GM23338 (cell line): Measurements from ENCODE around the gene ATF3. TPM values are rescaled to one million over a fixed set of nuclear protein-coding genes. Genes with fewer than 3 reads are reported as not detected.

Source experiments
- ATAC-seq: fragments of 200-7000 bp; cut with Tn5 transposase; 3 replicates; pipeline ENCODE4 v1.9.1; 2020
- DNase-seq: peaks from one replicate; pipeline ENCODE4 v3.0.0-alpha.2; 2015; ENCODE audit warnings: low spot score
- H2AFZ ChIP-seq: fragments of 200-600 bp; sonication (generic); 2 replicates; pipeline ENCODE4 v1.8.0; 2016; ENCODE audit warnings: antibody characterized with exemption, mild to moderate bottlenecking, moderate library complexity
- H3F3A ChIP-seq: fragments of 200-600 bp; sonication (generic); replicated peaks from 2 replicates; pipeline ENCODE4 v1.8.0; 2017; ENCODE audit warnings: antibody characterized with exemption, mixed run types, low read depth
- H3K27ac ChIP-seq: fragments of 200-600 bp; sonication (generic); 2 replicates; pipeline ENCODE4 v1.6.1; 2016; ENCODE audit warnings: low read depth
- H3K27me3 ChIP-seq: fragments of 200-600 bp; sonication (generic); 2 replicates; pipeline ENCODE4 v1.8.0; 2016; ENCODE audit warnings: mild to moderate bottlenecking, mixed run types, moderate library complexity; ENCODE audit not compliant: insufficient read depth
- H3K36me3 ChIP-seq: fragments of 200-600 bp; sonication (generic); 2 replicates; pipeline ENCODE4 v1.8.0; 2016; ENCODE audit warnings: mild to moderate bottlenecking; ENCODE audit not compliant: insufficient read depth
- H3K4me1 ChIP-seq: fragments of 200-600 bp; sonication (generic); 2 replicates; pipeline ENCODE4 v1.8.0; 2016; ENCODE audit warnings: mild to moderate bottlenecking, moderate library complexity; ENCODE audit not compliant: insufficient read depth
- H3K4me2 ChIP-seq: fragments of 200-600 bp; sonication (generic); 2 replicates; pipeline ENCODE4 v1.7.1; 2017; ENCODE audit warnings: mixed run types
- H3K4me3 ChIP-seq: fragments of 200-600 bp; sonication (generic); 2 replicates; pipeline ENCODE4 v1.6.1; 2016; ENCODE audit warnings: mixed run types
- H3K79me2 ChIP-seq: fragments of 200-600 bp; sonication (generic); replicated peaks from 2 replicates; pipeline ENCODE4 v1.8.0; 2017; ENCODE audit warnings: mild to moderate bottlenecking; ENCODE audit not compliant: insufficient read depth
- H3K9me2 ChIP-seq: fragments of 200-600 bp; sonication (generic); 2 replicates; pipeline ENCODE4 v1.8.0; 2017; ENCODE audit not compliant: insufficient read depth
- H4K20me1 ChIP-seq: fragments of 200-600 bp; sonication (generic); replicated peaks from 2 replicates; pipeline ENCODE4 v1.8.0; 2017; ENCODE audit warnings: mild to moderate bottlenecking; ENCODE audit not compliant: insufficient read depth
- H3K27ac Mint-ChIP-seq: 2 replicates; pipeline ENCODE4 v1.8.0; 2020; ENCODE audit warnings: inconsistent platforms, mild to moderate bottlenecking, moderate library complexity, mixed read lengths
- H3K27me3 Mint-ChIP-seq: 3 replicates; pipeline ENCODE4 v1.8.0; 2022; ENCODE audit warnings: low read depth, mild to moderate bottlenecking, moderate library complexity, mixed read lengths, inconsistent platforms; ENCODE audit not compliant: insufficient read depth, poor library complexity
- H3K36me3 Mint-ChIP-seq: 3 replicates; pipeline ENCODE4 v1.8.0; 2021; ENCODE audit warnings: low read depth, mild to moderate bottlenecking, inconsistent platforms, moderate library complexity, mixed read lengths
- H3K4me1 Mint-ChIP-seq: 3 replicates; pipeline ENCODE4 v1.8.0; 2020; ENCODE audit warnings: mild to moderate bottlenecking, inconsistent platforms, mixed read lengths
- H3K4me3 Mint-ChIP-seq: 3 replicates; pipeline ENCODE4 v1.8.0; 2021; ENCODE audit warnings: moderate library complexity, mild to moderate bottlenecking, inconsistent platforms, mixed read lengths
- H3K9me3 Mint-ChIP-seq: 3 replicates; pipeline ENCODE4 v1.8.0; 2020; ENCODE audit warnings: moderate library complexity, mild to moderate bottlenecking, inconsistent platforms, mixed read lengths
- CTCF ChIP-seq, 2 experiments: fragments of 200-600 bp in 1 of 2; sonication (generic) in 1 of 2; conservative IDR thresholded peaks; 2 replicates each; pipeline versions ENCODE4 v1.5.1 to v1.6.1; 2016 to 2017; ENCODE audit warnings: antibody characterized with exemption in 2 of 2, low read depth in 2 of 2, mild to moderate bottlenecking in 2 of 2, moderate library complexity in 1 of 2
- EZH2 ChIP-seq: fragments of 200-600 bp; sonication (generic); IDR thresholded peaks from one replicate; pipeline ENCODE4 v1.8.0; 2017; ENCODE audit warnings: antibody characterized with exemption, mild to moderate bottlenecking, low read depth; ENCODE audit not compliant: unreplicated experiment
- EZH2phosphoT487 ChIP-seq: fragments of 200-600 bp; sonication (generic); IDR thresholded peaks from one replicate; pipeline ENCODE4 v1.8.1; 2018; ENCODE audit warnings: antibody characterized with exemption; ENCODE audit not compliant: unreplicated experiment
- JUNB ChIP-seq: IDR thresholded peaks from one replicate; pipeline ENCODE4 v1.6.1; 2016; ENCODE audit warnings: antibody characterized with exemption; ENCODE audit not compliant: unreplicated experiment
- NANOG ChIP-seq: IDR thresholded peaks from 2 replicates; pipeline ENCODE4 v1.6.1; 2016; ENCODE audit warnings: antibody characterized with exemption, borderline replicate concordance
- STAT1 ChIP-seq: IDR thresholded peaks from one replicate; pipeline ENCODE4 v1.6.1; 2016; ENCODE audit warnings: antibody characterized with exemption; ENCODE audit not compliant: unreplicated experiment
- ZNF114 ChIP-seq: fragments of 250-450 bp; sonication (Bioruptor Pico); IDR thresholded peaks from 2 replicates; pipeline ENCODE4 v1.5.0; 2020; ENCODE audit warnings: mild to moderate bottlenecking, moderate library complexity
- ZNF331 ChIP-seq: fragments of 250-450 bp; sonication (Bioruptor Pico); IDR thresholded peaks from 2 replicates; pipeline ENCODE4 v1.5.0; 2020; ENCODE audit warnings: low read depth, mild to moderate bottlenecking, moderate library complexity
- polyA plus RNA-seq: library from polyadenylated mRNA; unstranded; fragments of >200 nt; fragmentation: Nextera tagmentation; extraction: Ambion mirVana; gene quantifications from 2 replicates; pipeline ENCODE4 v1.2.1, GENCODE V29; 2016
- total RNA-seq: library from RNA; depleted of rRNA; stranded (reverse); fragments of >200 nt; shearing (Covaris generic); gene quantifications from 2 replicates; pipeline ENCODE4 v1.2.3, GENCODE V29; 2014
- TF ChIP-seq, protein P1 (sequence below): IDR thresholded peaks from 2 replicates; pipeline ENCODE4 v1.6.1; 2016; ENCODE audit warnings: antibody characterized with exemption

ATF3 gene
- total and polyA plus RNA-seq, 2 experiments from 2014 or later: 12.6 to 17.2 TPM

GRCh38 chr1:212587888-212588510 is 20.6 kb upstream of the ATF3 start:
- Histone ChIP-seq H3K4me2 (no peak overlapping the region), H3K4me3 (no peak overlapping the region), H3K36me3 (no peaks in the 10 kb centered on the region), H3K27me3 (no peaks in the 10 kb centered on the region), H2AFZ (peak overlapping the region; percentile 38; the same call in 1 of the 2 replicates), H3K79me2 (no peaks in the 10 kb centered on the region), H4K20me1 (no peaks in the 10 kb centered on the region), H3K4me1 (peaks cover 11% of the 10 kb centered on the region; the same call in 1 of the 2 replicates), H3K9me2 (no peaks in the 10 kb centered on the region), H3F3A (no peaks in the 10 kb centered on the region), H3K27ac (no peak overlapping the region)
- DNase-seq: no peak
- peaks cover 19% of the 10 kb centered on the region for H3K4me1 Mint-ChIP-seq
- ATAC-seq: peak; percentile 75
- no peaks in the 10 kb centered on the region for H3K9me3 Mint-ChIP-seq
- H3K27ac Mint-ChIP-seq: no peak overlapping the region
- 0 out of 4 replicates have a peak, but pooled peaks of 1 of the 2 experiments have one; percentile 9 for TF ChIP-seq CTCF (conservative IDR thresholded peaks at IDR 0.05; ENCODE audit: low read depth in 2 of 2)
- TF ChIP-seq ZNF331 (CRISPR knock-in tag): no peak
- H3K27me3 Mint-ChIP-seq: peaks cover 3% of the 10 kb centered on the region
- no peak overlapping the region for H3K4me3 Mint-ChIP-seq
- no peaks in the 10 kb centered on the region for H3K36me3 Mint-ChIP-seq

GRCh38 chr1:212589446-212589845 is 19.1 kb upstream of the ATF3 start:
- peaks cover 18% of the 10 kb centered on the region for H3K4me1 Mint-ChIP-seq
- Histone ChIP-seq H3K36me3 (no peaks in the 10 kb centered on the region), H3K27ac (no peak overlapping the region), H3K4me1 (peaks cover 11% of the 10 kb centered on the region; the same call in 1 of the 2 replicates), H3F3A (no peaks in the 10 kb centered on the region), H3K4me2 (no peak overlapping the region), H3K9me2 (no peaks in the 10 kb centered on the region), H3K27me3 (no peaks in the 10 kb centered on the region), H3K79me2 (no peaks in the 10 kb centered on the region), H4K20me1 (no peaks in the 10 kb centered on the region), H3K4me3 (no peak overlapping the region), H2AFZ (no peak overlapping the region)
- no peaks in the 10 kb centered on the region for H3K9me3 Mint-ChIP-seq
- no peak for DNase-seq
- H3K27ac Mint-ChIP-seq: no peak overlapping the region
- peaks cover 4% of the 10 kb centered on the region for H3K27me3 Mint-ChIP-seq
- no peak overlapping the region for H3K4me3 Mint-ChIP-seq
- H3K36me3 Mint-ChIP-seq: no peaks in the 10 kb centered on the region
- no peak for ATAC-seq
- no peak for TF ChIP-seq CTCF (conservative IDR thresholded peaks at IDR 0.05; ENCODE audit: low read depth in 2 of 2)

- no peak overlapping the region for H2AFZ ChIP-seq
- peaks cover 6% of the 10 kb centered on the region for H3K27me3 Mint-ChIP-seq
- H4K20me1 ChIP-seq: no peaks in the 10 kb centered on the region
- no peak overlapping the region for H3K4me2 ChIP-seq
- H3F3A ChIP-seq: no peaks in the 10 kb centered on the region
- no peak for TF ChIP-seq ZNF331 (CRISPR knock-in tag)
- TF ChIP-seq, protein P1, sequence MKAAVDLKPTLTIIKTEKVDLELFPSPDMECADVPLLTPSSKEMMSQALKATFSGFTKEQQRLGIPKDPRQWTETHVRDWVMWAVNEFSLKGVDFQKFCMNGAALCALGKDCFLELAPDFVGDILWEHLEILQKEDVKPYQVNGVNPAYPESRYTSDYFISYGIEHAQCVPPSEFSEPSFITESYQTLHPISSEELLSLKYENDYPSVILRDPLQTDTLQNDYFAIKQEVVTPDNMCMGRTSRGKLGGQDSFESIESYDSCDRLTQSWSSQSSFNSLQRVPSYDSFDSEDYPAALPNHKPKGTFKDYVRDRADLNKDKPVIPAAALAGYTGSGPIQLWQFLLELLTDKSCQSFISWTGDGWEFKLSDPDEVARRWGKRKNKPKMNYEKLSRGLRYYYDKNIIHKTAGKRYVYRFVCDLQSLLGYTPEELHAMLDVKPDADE: no peak
- TF ChIP-seq EZH2phosphoT487: no peak
- TF ChIP-seq ZNF114: no peak
- TF ChIP-seq NANOG: no peak
- no peak for TF ChIP-seq CTCF (conservative IDR thresholded peaks at IDR 0.05; ENCODE audit: low read depth in 2 of 2)
- no peak for TF ChIP-seq STAT1
- TF ChIP-seq EZH2: no peak
- no peak for TF ChIP-seq JUNB
- peaks cover 26% of the 10 kb centered on the region for H3K4me1 Mint-ChIP-seq
- ATAC-seq (no peak), DNase-seq (no peak)
- H3K4me3 ChIP-seq: no peak overlapping the region
- no peaks in the 10 kb centered on the region for H3K27me3 ChIP-seq
- H3K9me3 Mint-ChIP-seq: no peaks in the 10 kb centered on the region
- 0 out of 2 replicates have a peak, but pooled peaks cover 1% of the 10 kb centered on the region for H3K9me2 ChIP-seq
- no peaks in the 10 kb centered on the region for H3K36me3 Mint-ChIP-seq
- H3K4me3 Mint-ChIP-seq: no peak overlapping the region
- H3K27ac ChIP-seq: no peak overlapping the region
- H3K4me1 ChIP-seq: peaks cover 11% of the 10 kb centered on the region; the same call in 1 of the 2 replicates
- H3K27ac Mint-ChIP-seq: no peak overlapping the region
- H3K36me3 ChIP-seq: no peaks in the 10 kb centered on the region
- H3K79me2 ChIP-seq: no peaks in the 10 kb centered on the region
Measured at GRCh38 chr1:212591922-212592321, 16.6 kb upstream of the ATF3 start.
